DOHH2 (cell line): ENCODE data around the gene SON.

ENCODE experiments used
- H3F3A ChIP-seq: fragments of 200-600 bp; sonication (generic), shearing (Covaris generic); 2 replicates; pipeline ENCODE4 v1.6.0; 2016; ENCODE audit warnings: antibody characterized with exemption, mild to moderate bottlenecking; ENCODE audit not compliant: control insufficient read depth, insufficient read depth
- H3K27ac ChIP-seq: fragments of 200-600 bp; sonication (generic); 2 replicates; pipeline ENCODE4 v1.5.1; 2014; ENCODE audit warnings: low read depth, mild to moderate bottlenecking, low read length, moderate library complexity
- H3K27me3 ChIP-seq: fragments of 200-600 bp; sonication (generic); 2 replicates; pipeline ENCODE4 v1.6.1; 2014; ENCODE audit warnings: mild to moderate bottlenecking, low read length, mixed read lengths; ENCODE audit not compliant: control insufficient read depth
- H3K36me3 ChIP-seq: fragments of 200-600 bp; sonication (generic); 2 replicates; pipeline ENCODE4 v1.6.1; 2014; ENCODE audit warnings: mild to moderate bottlenecking, low read length, moderate library complexity, mixed read lengths; ENCODE audit not compliant: control insufficient read depth
- H3K4me1 ChIP-seq: fragments of 200-600 bp; sonication (generic); 2 replicates; pipeline ENCODE4 v1.6.1; 2014; ENCODE audit warnings: mild to moderate bottlenecking, low read length, mixed read lengths; ENCODE audit not compliant: control insufficient read depth
- H3K4me2 ChIP-seq: fragments of 200-600 bp; sonication (generic); 2 replicates; pipeline ENCODE4 v1.6.0; 2014; ENCODE audit warnings: mild to moderate bottlenecking, low read length, moderate library complexity
- H3K4me3 ChIP-seq: fragments of 200-600 bp; sonication (generic); 2 replicates; pipeline ENCODE4 v1.5.1; 2014; ENCODE audit warnings: mild to moderate bottlenecking, low read length, mixed read lengths
- H3K79me2 ChIP-seq: fragments of 200-600 bp; sonication (generic); 2 replicates; pipeline ENCODE4 v1.6.1; 2014; ENCODE audit warnings: mild to moderate bottlenecking, low read length, mixed read lengths; ENCODE audit not compliant: control insufficient read depth
- H3K9me2 ChIP-seq: fragments of 200-600 bp; sonication (generic); replicated peaks from 2 replicates; pipeline ENCODE4 v1.6.1; 2014; ENCODE audit warnings: mild to moderate bottlenecking, low read length, mixed read lengths; ENCODE audit not compliant: control insufficient read depth
- H3K9me3 ChIP-seq: fragments of 200-600 bp; sonication (generic); 2 replicates; pipeline ENCODE4 v1.6.1; 2014; ENCODE audit warnings: antibody characterized with exemption, low read length, mixed read lengths; ENCODE audit not compliant: control insufficient read depth, insufficient read depth
- H4K20me1 ChIP-seq: fragments of 200-600 bp; sonication (generic); 2 replicates; pipeline ENCODE4 v1.6.0; 2014; ENCODE audit warnings: low read depth, mild to moderate bottlenecking, antibody characterized with exemption, low read length, moderate library complexity; ENCODE audit not compliant: control insufficient read depth, insufficient read depth
- CTCF ChIP-seq: fragments of 200-600 bp; sonication (generic); IDR thresholded peaks from one replicate; pipeline ENCODE4 v1.5.1; 2014; ENCODE audit warnings: antibody characterized with exemption, mild to moderate bottlenecking, low read depth, low read length; ENCODE audit not compliant: poor library complexity, severe bottlenecking
- EZH2phosphoT487 ChIP-seq: fragments of 200-600 bp; sonication (generic); IDR thresholded peaks from 2 replicates; pipeline ENCODE4 v1.6.1; 2017; ENCODE audit warnings: borderline replicate concordance, mild to moderate bottlenecking, antibody characterized with exemption, low read length, moderate library complexity, mixed read lengths

The SON gene

GRCh38 chr21:33584455-33584854 is 41.6 kb downstream of the SON start:
- Histone ChIP-seq H3K4me2 (no peak overlapping the region), H3K4me3 (no peak overlapping the region), H3K27ac (no peak overlapping the region), H3K9me3 (no peaks in the 10 kb centered on the region), H3F3A (peaks cover 25% of the 10 kb centered on the region), H4K20me1 (no peaks in the 10 kb centered on the region), H3K9me2 (no peaks in the 10 kb centered on the region), H3K79me2 (peaks cover 33% of the 10 kb centered on the region), H3K4me1 (peaks cover 21% of the 10 kb centered on the region), H3K36me3 (peaks cover 60% of the 10 kb centered on the region), H3K27me3 (no peaks in the 10 kb centered on the region)
- TF ChIP-seq EZH2phosphoT487 (no peak), CTCF (no peak)

GRCh38 chr21:33586927-33587326 is 44.1 kb downstream of the SON start:
- Histone ChIP-seq H3F3A (peaks cover 13% of the 10 kb centered on the region), H3K9me3 (no peaks in the 10 kb centered on the region), H3K36me3 (peaks cover 45% of the 10 kb centered on the region), H3K4me3 (peak overlapping the region; percentile 94), H3K27ac (no peak overlapping the region), H3K79me2 (peaks cover 33% of the 10 kb centered on the region), H3K9me2 (no peaks in the 10 kb centered on the region), H4K20me1 (no peaks in the 10 kb centered on the region), H3K27me3 (no peaks in the 10 kb centered on the region), H3K4me1 (peaks cover 22% of the 10 kb centered on the region), H3K4me2 (peak overlapping the region; percentile 94)
- no peak for TF ChIP-seq CTCF
- no peak for TF ChIP-seq EZH2phosphoT487

GRCh38 chr21:33587792-33588484 is 45.1 kb downstream of the SON start:
- Histone ChIP-seq H3K4me1 (peaks cover 22% of the 10 kb centered on the region), H3K9me2 (no peaks in the 10 kb centered on the region), H3K4me3 (peak overlapping the region; percentile 94), H3K79me2 (peaks cover 33% of the 10 kb centered on the region), H3K27ac (peak overlapping the region; percentile 39), H3F3A (peaks cover 12% of the 10 kb centered on the region), H3K9me3 (no peaks in the 10 kb centered on the region), H4K20me1 (no peaks in the 10 kb centered on the region), H3K36me3 (peaks cover 37% of the 10 kb centered on the region), H3K4me2 (peak overlapping the region; percentile 94), H3K27me3 (no peaks in the 10 kb centered on the region)
- TF ChIP-seq CTCF, result no peak
- no peak for TF ChIP-seq EZH2phosphoT487
